Activated naive CD8-positive, alpha-beta T cell treated with anti-CD3 and anti-CD28 coated beads, Interleukin-2, amount 10 ng/mL, durations not matched to agents 7 days and 5 days (primary cell): ENCODE data around the gene TCF15. TPM values are rescaled to one million over a fixed set of nuclear protein-coding genes. Genes with fewer than 3 reads are reported as not detected.
"Not testable (repeated sequence)": the region's sequence is repeated elsewhere in the genome, so short reads cannot be mapped to it uniquely, and the experiment has no call there.

Experiments used
- ATAC-seq: fragments of 150-1000 bp; cut with Tn5 transposase; one replicate; pipeline ENCODE4 v1.10.0; 2021; ENCODE audit warnings: low read depth, moderate library complexity
- POLR2A ChIA-PET: fragments of 350-600 bp; sonication (Branson Sonifier 250); formaldehyde crosslinking; loops from one replicate; lab custom pipeline; 2021; ENCODE audit warnings: antibody characterized with exemption; lab: Charles Lee
- DNase-seq: peaks from one replicate; pipeline ENCODE4 v3.0.0; 2021
- H3K27ac Mint-ChIP-seq: one replicate; pipeline ENCODE4 v1.8.0; 2022; ENCODE audit warnings: mild to moderate bottlenecking, mixed read lengths
- H3K27me3 Mint-ChIP-seq: one replicate; pipeline ENCODE4 v1.8.0; 2022; ENCODE audit warnings: mild to moderate bottlenecking, moderate library complexity, mixed read lengths
- H3K36me3 Mint-ChIP-seq: one replicate; pipeline ENCODE4 v1.8.0; 2021; ENCODE audit warnings: mild to moderate bottlenecking, mixed read lengths
- H3K4me1 Mint-ChIP-seq: one replicate; pipeline ENCODE4 v1.8.0; 2021; ENCODE audit warnings: mixed read lengths
- H3K4me3 Mint-ChIP-seq: one replicate; pipeline ENCODE4 v1.8.0; 2022; ENCODE audit warnings: mild to moderate bottlenecking, moderate library complexity, mixed read lengths
- H3K9me3 Mint-ChIP-seq: one replicate; pipeline ENCODE4 v1.8.0; 2021; ENCODE audit warnings: mixed read lengths
- total RNA-seq, 2 experiments: library from RNA; stranded (reverse); gene quantifications; one replicate each; pipeline ENCODE4 v1.2.3, GENCODE V29; 2021

Gene TCF15
- total RNA-seq, 2 experiments from 2014 or later = not detected

DNA sequence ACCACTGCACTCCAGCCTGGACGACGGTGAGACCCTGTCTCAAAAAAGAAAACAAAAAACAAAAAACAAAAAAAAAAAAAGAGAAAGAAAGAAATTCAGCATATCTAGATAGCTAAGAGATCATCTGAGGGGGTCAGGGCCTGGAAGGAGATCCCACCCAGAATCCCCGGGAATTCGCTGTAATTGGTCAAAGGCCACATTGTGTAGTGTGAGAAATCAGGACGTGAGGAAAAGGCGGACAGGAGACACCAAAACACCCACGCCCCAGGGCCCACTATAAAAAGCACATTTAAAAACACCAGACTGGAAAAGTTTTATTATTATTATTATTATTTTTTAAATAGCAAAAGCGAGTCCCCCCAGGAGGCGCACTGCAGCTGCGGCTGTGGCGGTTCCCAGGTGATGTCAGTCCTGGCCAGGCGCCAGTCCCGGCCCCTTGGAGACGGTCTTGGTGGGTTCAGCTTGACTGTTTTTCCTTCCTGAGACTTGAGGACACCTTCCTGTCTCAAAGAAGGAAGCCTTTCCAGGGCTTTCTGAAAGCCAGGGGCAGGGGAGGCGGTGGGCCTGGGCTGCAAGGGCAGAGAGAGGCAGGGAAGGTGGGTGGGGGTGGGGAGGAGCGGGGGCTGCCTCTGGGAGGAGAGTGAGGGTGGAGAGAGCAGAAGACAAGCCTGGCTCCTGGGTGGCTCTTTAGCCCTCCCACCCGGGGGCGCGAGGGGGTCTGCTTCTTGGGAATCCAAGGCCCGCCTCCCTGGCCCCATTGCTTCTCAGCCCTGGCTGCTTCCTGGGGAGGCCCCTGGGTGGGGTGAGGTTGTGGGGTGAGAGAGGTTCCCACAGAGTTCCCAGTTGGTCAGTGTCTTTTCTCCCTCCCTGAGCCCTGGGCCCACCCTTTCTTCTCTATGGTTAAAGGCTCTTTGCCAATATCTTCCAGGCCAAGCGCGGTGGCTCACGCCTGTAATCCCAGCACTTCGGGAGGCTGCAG, 14.5 kb downstream of the TCF15 start:
- POLR2A ChIA-PET = no interaction called here

DNA sequence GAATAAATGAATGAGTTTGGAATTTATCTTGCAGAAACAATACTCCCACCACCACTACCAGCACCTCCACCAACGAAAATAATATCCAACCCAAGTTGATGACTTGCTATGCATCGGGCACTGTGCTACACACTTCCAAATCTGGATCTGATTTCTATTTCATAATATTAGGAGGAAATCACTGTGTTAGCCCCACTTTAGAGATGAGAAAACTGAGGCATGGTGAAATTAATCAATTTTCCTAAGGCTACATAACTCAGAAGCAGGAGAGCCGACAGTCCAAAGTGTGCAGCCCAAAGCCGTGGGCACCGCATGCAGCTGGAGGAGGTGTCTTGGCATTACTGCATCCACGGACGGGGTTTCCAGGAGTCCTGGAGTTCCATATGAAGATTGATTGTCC, 17.6 kb downstream of the TCF15 start:
- Mint-ChIP-seq H3K9me3 (no peaks in the 10 kb centered on the region), H3K36me3 (no peaks in the 10 kb centered on the region), H3K4me3 (no peak overlapping the region), H3K4me1 (no peaks in the 10 kb centered on the region), H3K27ac (no peak overlapping the region), H3K27me3 (no peaks in the 10 kb centered on the region)
- DNase-seq (no peak), ATAC-seq (no peak)
- POLR2A ChIA-PET = no interaction called here

More for the DNA sequence above, 14.5 kb downstream of the TCF15 start:
- Mint-ChIP-seq H3K27ac (no peak overlapping the region), H3K4me1 (no peaks in the 10 kb centered on the region), H3K4me3 (no peak overlapping the region), H3K27me3 (no peaks in the 10 kb centered on the region), H3K36me3 (no peaks in the 10 kb centered on the region), H3K9me3 (no peaks in the 10 kb centered on the region)
- ATAC-seq (no peak), DNase-seq (no peak)

DNA sequence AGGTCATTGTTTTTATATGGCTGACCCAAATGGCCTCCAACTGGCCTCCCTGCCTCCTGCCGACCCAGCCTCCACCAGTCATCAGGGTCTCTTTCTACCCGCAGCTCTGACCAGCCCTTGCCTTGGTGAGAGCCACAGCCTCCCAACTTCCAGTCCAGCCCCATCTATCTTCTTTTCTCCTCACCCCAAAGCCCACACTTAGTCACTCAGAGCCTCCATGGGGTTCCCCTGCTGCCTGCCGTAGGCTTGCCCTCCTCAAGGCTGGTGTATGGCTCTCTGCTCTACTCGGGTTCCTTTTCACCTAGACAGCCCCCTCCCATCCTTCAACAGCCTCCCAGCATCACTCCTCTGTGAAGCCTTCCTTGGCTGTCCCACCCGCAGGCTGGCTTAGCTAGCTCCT, 18.2 kb downstream of the TCF15 start:
- ATAC-seq (no peak), DNase-seq (no peak)
- H3K27me3 Mint-ChIP-seq = no peaks in the 10 kb centered on the region
- no peaks in the 10 kb centered on the region for H3K36me3 Mint-ChIP-seq
- H3K27ac Mint-ChIP-seq = no peak overlapping the region
- H3K4me3 Mint-ChIP-seq = no peak overlapping the region
- POLR2A ChIA-PET = no interaction called here
- H3K4me1 Mint-ChIP-seq = no peaks in the 10 kb centered on the region
- no peaks in the 10 kb centered on the region for H3K9me3 Mint-ChIP-seq

DNA sequence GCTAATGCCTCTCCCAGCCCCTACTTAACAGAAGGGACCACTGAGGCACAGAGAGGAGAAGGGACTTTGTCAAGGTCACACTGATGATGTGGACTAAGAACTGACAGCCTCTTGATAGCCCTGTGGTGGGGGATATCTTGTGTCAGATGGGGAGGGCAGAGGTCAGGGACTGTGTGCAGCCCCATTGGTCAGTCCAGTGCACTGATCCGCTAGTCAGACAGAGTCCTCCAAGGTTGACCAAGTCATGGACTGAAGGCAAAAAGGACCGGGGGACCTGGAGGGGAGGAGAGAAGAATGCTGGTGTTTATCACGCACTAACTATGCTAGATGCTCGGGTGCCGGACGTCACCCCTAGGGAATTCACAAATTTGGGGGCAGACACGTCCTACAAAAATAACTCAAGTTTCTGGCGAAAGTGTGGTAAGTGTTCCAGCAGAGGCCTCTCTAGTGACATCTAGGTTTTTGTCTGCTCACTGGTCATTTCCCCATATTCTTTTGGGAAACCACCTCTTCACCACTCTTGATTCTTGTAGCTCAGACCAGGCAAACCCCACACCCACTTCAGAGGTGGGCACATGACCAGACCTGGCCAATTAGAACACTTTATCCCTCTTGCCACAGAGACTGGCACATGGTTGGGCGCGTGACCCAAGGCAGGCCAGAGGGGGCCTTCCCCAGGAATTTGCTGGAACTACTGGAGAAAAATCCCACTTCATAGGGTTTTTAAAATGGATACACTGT, 21.0 kb downstream of the TCF15 start:
- no peaks in the 10 kb centered on the region for H3K4me1 Mint-ChIP-seq
- H3K4me3 Mint-ChIP-seq = no peak overlapping the region
- H3K36me3 Mint-ChIP-seq = no peaks in the 10 kb centered on the region
- POLR2A ChIA-PET = no interaction called here
- no peak for ATAC-seq
- DNase-seq = no peak
- H3K27me3 Mint-ChIP-seq = no peaks in the 10 kb centered on the region
- no peaks in the 10 kb centered on the region for H3K9me3 Mint-ChIP-seq
- no peak overlapping the region for H3K27ac Mint-ChIP-seq

DNA sequence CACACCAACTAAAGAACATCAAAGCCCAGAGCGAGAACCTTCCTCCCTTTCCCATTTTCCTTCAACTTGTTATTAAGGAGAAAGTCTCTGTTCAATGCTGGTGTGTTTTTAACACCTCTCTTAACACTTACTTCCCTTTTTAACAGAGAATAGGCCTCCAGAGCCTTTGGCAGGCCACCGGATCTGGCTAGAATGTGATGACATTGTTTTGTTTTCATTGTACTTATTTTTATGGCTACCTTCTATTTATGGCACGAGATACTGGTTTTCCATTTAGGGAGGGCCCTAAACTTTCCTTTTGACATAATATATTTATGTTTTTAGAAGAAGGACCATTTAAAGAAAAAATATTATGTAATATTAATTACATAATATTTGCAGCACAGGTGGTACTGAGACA, 21.6 kb downstream of the TCF15 start:
- Mint-ChIP-seq H3K36me3 (no peaks in the 10 kb centered on the region), H3K27ac (no peak overlapping the region), H3K9me3 (no peaks in the 10 kb centered on the region), H3K4me3 (no peak overlapping the region), H3K4me1 (no peaks in the 10 kb centered on the region), H3K27me3 (no peaks in the 10 kb centered on the region)
- POLR2A ChIA-PET = no interaction called here
- DNase-seq = no peak
- ATAC-seq = no peak

DNA sequence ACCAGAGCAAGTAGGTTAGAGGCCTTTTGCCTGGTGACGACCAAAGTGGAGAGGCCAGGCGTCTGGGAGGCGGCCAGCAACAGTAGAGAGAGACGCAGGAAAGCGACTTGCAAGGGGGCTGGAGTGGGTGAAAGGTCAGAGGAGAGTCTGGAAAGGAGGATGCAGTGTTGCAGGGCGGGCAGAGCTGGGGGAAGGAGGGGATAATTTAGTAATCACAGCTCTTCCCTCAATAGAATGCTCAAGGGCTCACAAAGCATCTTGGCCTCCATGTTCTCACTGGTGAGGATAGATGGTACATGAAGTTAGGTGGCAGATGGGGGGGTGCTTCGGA, 25.2 kb downstream of the TCF15 start:
- POLR2A ChIA-PET = no interaction called here
- H3K27me3 Mint-ChIP-seq = no peaks in the 10 kb centered on the region
- no peaks in the 10 kb centered on the region for H3K9me3 Mint-ChIP-seq
- DNase-seq (no peak), ATAC-seq (no peak)
- H3K27ac Mint-ChIP-seq = no peak overlapping the region
- H3K4me1 Mint-ChIP-seq = no peaks in the 10 kb centered on the region
- H3K36me3 Mint-ChIP-seq = no peaks in the 10 kb centered on the region
- no peak overlapping the region for H3K4me3 Mint-ChIP-seq

DNA sequence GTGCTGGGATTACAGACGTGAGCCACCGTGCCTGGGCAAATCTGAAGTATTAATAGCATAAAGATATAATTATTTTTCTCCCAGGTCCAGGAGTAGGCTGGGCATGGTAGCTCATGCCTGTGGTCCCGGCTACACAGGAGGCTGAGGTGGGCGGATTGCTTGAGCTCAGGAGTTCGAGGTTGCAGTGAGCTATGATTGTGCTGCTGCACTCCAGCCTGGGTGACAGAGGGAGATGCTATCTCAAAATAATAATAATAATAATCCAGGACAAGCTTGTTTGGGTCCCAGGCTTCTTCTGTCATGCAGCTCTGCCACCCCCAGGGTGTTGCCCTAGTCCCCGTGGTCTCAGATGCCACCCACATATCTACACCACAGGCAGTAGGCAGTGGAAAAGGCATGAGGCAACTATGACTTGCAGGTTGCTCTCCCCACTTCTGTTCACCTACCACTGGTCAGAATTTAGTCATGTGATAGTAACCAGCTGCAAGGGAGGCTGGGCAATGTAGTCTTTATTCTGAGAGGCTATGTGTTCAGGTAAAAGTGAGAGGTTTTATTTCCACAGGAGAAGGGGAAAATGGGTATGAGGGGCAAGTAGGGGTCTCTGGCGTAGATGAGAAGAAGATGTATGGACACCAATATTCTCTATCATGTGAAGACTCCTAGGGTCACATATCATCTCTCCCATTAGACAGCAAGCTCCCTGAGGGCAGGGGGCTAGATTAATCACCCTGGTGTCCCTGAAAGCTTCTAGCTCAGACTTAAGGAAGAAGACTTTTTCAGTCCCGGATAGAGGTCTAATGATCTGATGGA, 25.7 kb downstream of the TCF15 start:
- POLR2A ChIA-PET = no interaction called here
- H3K9me3 Mint-ChIP-seq = no peaks in the 10 kb centered on the region
- H3K4me3 Mint-ChIP-seq = no peak overlapping the region
- no peaks in the 10 kb centered on the region for H3K4me1 Mint-ChIP-seq
- no peak for ATAC-seq
- no peaks in the 10 kb centered on the region for H3K27me3 Mint-ChIP-seq
- no peaks in the 10 kb centered on the region for H3K36me3 Mint-ChIP-seq
- H3K27ac Mint-ChIP-seq = no peak overlapping the region
- DNase-seq = no peak

DNA sequence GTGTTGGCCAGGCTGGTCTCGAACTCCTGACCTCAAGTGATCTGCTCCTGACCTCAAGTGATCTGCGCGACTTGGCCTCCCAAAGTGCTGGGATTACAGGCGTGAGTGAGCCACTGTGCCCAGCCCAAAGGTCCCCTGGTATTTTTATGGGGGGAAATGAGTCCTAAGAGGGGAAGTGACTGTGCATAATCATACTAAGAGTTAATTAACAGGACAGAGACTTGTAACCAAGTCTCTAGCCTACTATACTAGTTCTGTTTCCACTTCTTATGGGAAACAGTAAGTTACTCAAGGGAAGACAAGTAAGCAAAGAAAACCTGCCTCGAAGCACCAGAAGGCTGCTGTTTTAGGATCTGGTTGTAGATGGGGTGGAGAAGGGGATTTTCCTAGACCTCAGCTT, 27.9 kb downstream of the TCF15 start:
- Mint-ChIP-seq H3K4me1 (no peaks in the 10 kb centered on the region), H3K27ac (no peak overlapping the region), H3K27me3 (no peaks in the 10 kb centered on the region), H3K36me3 (no peaks in the 10 kb centered on the region), H3K4me3 (no peak overlapping the region), H3K9me3 (no peaks in the 10 kb centered on the region)
- DNase-seq = no peak
- ATAC-seq = no peak
- POLR2A ChIA-PET = no interaction called here

DNA sequence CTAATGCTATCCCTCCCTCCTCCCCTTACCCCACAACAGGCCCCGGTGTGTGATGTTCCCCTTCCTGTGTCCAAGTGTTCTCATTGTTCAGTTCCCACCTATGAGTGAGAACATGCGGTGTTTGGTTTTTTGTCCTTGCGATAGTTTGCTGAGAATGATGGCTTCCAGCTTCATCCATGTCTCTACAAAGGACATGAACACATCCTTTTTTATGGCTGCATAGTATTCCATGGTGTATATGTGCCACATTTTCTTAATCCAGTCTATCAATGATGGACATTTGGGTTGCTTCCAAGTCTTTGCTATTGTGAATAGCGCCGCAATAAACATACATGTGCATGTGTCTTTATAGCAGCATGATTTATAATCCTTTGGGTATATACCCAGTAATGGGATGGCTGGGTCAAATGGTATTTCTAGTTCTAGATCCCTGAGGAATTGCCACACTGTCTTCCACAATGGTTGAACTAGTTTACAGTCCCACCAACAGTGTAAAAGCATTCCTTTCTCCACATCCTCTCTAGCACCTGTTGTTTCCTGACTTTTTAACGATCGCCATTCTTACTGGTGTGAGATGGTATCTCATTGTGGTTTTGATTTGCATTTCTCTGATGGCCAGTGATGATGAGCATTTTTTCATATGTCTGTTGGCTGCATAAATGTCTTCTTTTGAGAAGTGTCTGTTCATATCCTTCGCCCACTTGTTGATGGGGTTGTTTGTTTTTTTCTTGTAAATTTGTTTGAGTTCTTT, 31.0 kb downstream of the TCF15 start:
- H3K27me3 Mint-ChIP-seq, DNase-seq, ATAC-seq, H3K4me1 Mint-ChIP-seq, POLR2A ChIA-PET, H3K36me3 Mint-ChIP-seq, H3K4me3 Mint-ChIP-seq, H3K27ac Mint-ChIP-seq, H3K9me3 Mint-ChIP-seq: not testable (repeated sequence)

DNA sequence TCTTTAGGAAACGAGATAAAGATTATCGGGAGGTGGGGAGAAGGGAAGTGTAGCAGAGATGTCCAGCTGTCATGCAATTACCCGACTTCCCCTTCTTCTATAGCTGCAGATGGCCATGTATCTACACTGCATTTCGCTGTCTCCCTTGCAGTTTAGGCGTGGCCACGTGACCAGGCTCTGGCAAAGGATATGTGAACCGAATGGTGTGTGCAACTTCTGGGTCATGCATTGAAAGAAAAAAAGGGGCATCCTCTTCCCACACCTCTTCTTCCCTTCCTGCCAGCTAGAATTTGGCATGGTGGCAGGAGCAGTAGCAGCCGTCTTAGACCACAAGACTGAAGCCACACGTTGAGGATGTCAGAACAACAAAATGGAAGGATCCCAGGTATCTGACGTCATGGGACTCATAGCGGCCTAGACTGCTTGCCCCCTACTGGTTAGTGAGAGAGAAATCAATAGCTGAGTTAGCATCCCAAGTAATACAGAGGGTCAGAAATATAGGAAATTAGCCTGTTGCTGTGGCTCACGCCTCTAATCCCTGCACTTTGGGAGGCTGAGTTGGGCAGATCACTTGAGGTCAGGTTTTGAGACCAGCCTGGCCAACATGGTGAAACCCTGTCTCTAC, 32.8 kb downstream of the TCF15 start:
- no peak overlapping the region for H3K4me3 Mint-ChIP-seq
- DNase-seq (no peak), ATAC-seq (no peak)
- POLR2A ChIA-PET = no interaction called here
- no peaks in the 10 kb centered on the region for H3K36me3 Mint-ChIP-seq
- no peaks in the 10 kb centered on the region for H3K9me3 Mint-ChIP-seq
- H3K4me1 Mint-ChIP-seq = no peaks in the 10 kb centered on the region
- no peak overlapping the region for H3K27ac Mint-ChIP-seq
- H3K27me3 Mint-ChIP-seq = peaks cover 7% of the 10 kb centered on the region

DNA sequence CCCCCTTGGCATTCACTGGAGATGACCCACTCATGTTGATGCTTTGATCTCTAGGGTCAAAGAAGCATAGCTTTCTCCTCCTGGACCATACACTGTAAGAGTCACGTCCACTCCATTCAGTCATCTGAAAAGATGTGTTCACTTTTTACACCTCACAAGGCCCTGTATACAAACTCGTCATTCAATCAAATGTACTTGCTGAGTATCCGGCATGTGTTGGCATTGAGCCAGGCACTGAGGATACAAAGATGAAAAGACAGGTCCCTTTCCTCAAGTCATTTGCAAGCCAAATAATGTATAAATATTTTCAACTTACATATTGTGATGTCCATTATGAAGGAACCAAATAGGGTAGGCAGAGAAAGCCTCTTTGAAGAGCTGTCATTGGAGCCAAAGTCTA, 34.0 kb downstream of the TCF15 start:
- no peaks in the 10 kb centered on the region for H3K36me3 Mint-ChIP-seq
- H3K27ac Mint-ChIP-seq = no peak overlapping the region
- POLR2A ChIA-PET = no interaction called here
- DNase-seq (no peak), ATAC-seq (no peak)
- H3K4me1 Mint-ChIP-seq = no peaks in the 10 kb centered on the region
- H3K9me3 Mint-ChIP-seq = no peaks in the 10 kb centered on the region
- peaks cover 12% of the 10 kb centered on the region for H3K27me3 Mint-ChIP-seq
- H3K4me3 Mint-ChIP-seq = no peak overlapping the region

DNA sequence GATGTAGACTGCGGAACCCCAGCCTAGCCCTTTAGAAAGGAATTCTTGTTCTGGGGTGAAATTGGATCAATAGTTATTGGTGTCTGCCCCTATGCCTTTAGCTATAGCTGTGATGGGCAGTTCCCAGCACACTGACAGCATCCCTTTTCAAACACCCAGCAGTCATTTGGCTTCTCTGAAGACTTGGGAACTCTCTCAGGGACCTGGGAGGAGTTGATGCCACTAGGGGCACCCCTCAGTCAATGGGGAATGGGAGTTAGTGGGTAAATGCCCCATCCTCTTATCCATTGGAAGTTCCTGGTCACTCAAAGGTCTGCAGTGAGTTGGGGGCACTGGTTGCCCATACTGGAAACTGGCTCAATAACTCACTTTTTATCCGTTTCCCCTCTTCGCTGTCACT, 34.9 kb downstream of the TCF15 start:
- Mint-ChIP-seq H3K27ac (no peak overlapping the region), H3K36me3 (no peaks in the 10 kb centered on the region), H3K9me3 (no peaks in the 10 kb centered on the region), H3K4me1 (no peaks in the 10 kb centered on the region), H3K27me3 (peaks cover 12% of the 10 kb centered on the region), H3K4me3 (no peak overlapping the region)
- ATAC-seq (no peak), DNase-seq (no peak)
- POLR2A ChIA-PET = no interaction called here
